Muscle of leg (tissue), 11 donors: ENCODE results near the gene SEZ6. TPM values are rescaled to one million over a fixed set of nuclear protein-coding genes. Genes with fewer than 3 reads are reported as not detected.

Source experiments
- DNase-seq: peaks from one replicate; pipeline ENCODE4 v3.0.0; 2013
- H3K27ac ChIP-seq: one replicate; pipeline ENCODE4 v1.5.1; 2013; ENCODE audit warnings: mild to moderate bottlenecking, low read length, control low read depth
- H3K27me3 ChIP-seq: one replicate; pipeline ENCODE4 v1.6.1; 2013; ENCODE audit warnings: low read length; ENCODE audit not compliant: control insufficient read depth, insufficient read depth
- H3K36me3 ChIP-seq: one replicate; pipeline ENCODE4 v1.6.1; 2013; ENCODE audit warnings: low read length; ENCODE audit not compliant: control insufficient read depth, insufficient read depth
- H3K4me1 ChIP-seq: one replicate; pipeline ENCODE4 v1.6.1; 2013; ENCODE audit warnings: low read length; ENCODE audit not compliant: control insufficient read depth, insufficient read depth
- H3K4me3 ChIP-seq: one replicate; pipeline ENCODE4 v1.5.1; 2013; ENCODE audit warnings: low read length, control low read depth
- H3K9me3 ChIP-seq: replicated peaks from 2 replicates; pipeline ENCODE4 v1.6.1; 2013; ENCODE audit warnings: low read depth, low read length; ENCODE audit not compliant: control insufficient read depth
- WGBS: methylation state at CpG from one replicate; pipeline ENCODE4 v1.1.5; 2013; ENCODE audit warnings: missing lambda C conversion rate; ENCODE audit not compliant: insufficient coverage; 5-methylcytosine and 5-hydroxymethylcytosine counted together
- polyA plus RNA-seq, 8 donors: library from polyadenylated mRNA; unstranded; fragments of 120-200 nt; gene quantifications; one replicate each; pipeline versions ENCODE4 v1.2.1 to v1.2.3, GENCODE V29; 2013; ENCODE audit warnings: inconsistent platforms in 1 of 8, low replicate concordance in 1 of 8; ENCODE audit not compliant: insufficient read length in 8 of 8, insufficient read depth in 1 of 8
- total RNA-seq: library from RNA; stranded (reverse); fragments of 120-200 nt; gene quantifications from one replicate; pipeline ENCODE4 v1.2.4, GENCODE V29; 2013

SEZ6 gene
- total and polyA plus RNA-seq, 9 donors = 0.04 to 0.44 (median 0.27) TPM

GRCh38 chr17:28948342-28948741 lies 57.5 kb downstream of the SEZ6 start:
- Histone ChIP-seq H3K27me3 (no peaks in the 10 kb centered on the region), H3K36me3 (peaks cover under 1% of the 10 kb centered on the region), H3K4me3 (peak overlapping the region; percentile 88), H3K4me1 (peaks cover 8% of the 10 kb centered on the region), H3K9me3 (no peaks in the 10 kb centered on the region), H3K27ac (peak overlapping the region; percentile 93)
- DNase-seq = no peak
- no CpG with 5 or more reads among the region's 4 CpGs for WGBS

GRCh38 chr17:28947639-28948038 lies 58.2 kb downstream of the SEZ6 start:
- no peaks in the 10 kb centered on the region for H3K9me3 ChIP-seq
- peaks cover 3% of the 10 kb centered on the region for H3K36me3 ChIP-seq
- no CpG with 5 or more reads among the region's 3 CpGs for WGBS
- H3K4me1 ChIP-seq = peaks cover 5% of the 10 kb centered on the region
- no peak overlapping the region for H3K4me3 ChIP-seq
- no peak overlapping the region for H3K27ac ChIP-seq
- no peak for DNase-seq
- H3K27me3 ChIP-seq = no peaks in the 10 kb centered on the region

GRCh38 chr17:28946239-28946638 lies 59.6 kb downstream of the SEZ6 start:
- DNase-seq = no peak
- no CpG with 5 or more reads among the region's 4 CpGs for WGBS
- Histone ChIP-seq H3K27ac (no peak overlapping the region), H3K4me1 (peaks cover 3% of the 10 kb centered on the region), H3K36me3 (peaks cover 6% of the 10 kb centered on the region), H3K9me3 (no peaks in the 10 kb centered on the region), H3K4me3 (no peak overlapping the region), H3K27me3 (no peaks in the 10 kb centered on the region)

- Histone ChIP-seq H3K27ac (no peak overlapping the region), H3K4me3 (no peak overlapping the region), H3K27me3 (no peaks in the 10 kb centered on the region), H3K9me3 (no peaks in the 10 kb centered on the region), H3K4me1 (peaks cover 6% of the 10 kb centered on the region), H3K36me3 (peaks cover 6% of the 10 kb centered on the region)
- DNase-seq = peak; percentile 16
- 43% methylated on average over 5 of the region's 8 CpGs for WGBS
These were observed 60.7 kb downstream of the SEZ6 start for GRCh38 chr17:28944862-28945741.

- WGBS = no CpG with 5 or more reads among the region's 4 CpGs
- Histone ChIP-seq H3K27ac (no peak overlapping the region), H3K9me3 (no peaks in the 10 kb centered on the region), H3K27me3 (no peaks in the 10 kb centered on the region), H3K4me3 (no peak overlapping the region), H3K4me1 (peaks cover 6% of the 10 kb centered on the region), H3K36me3 (peaks cover 6% of the 10 kb centered on the region)
- DNase-seq = no peak
These were observed 61.5 kb downstream of the SEZ6 start for GRCh38 chr17:28944343-28944742.

- H3K36me3 ChIP-seq = peaks cover 6% of the 10 kb centered on the region
- H3K9me3 ChIP-seq = no peaks in the 10 kb centered on the region
- H3K27me3 ChIP-seq = no peaks in the 10 kb centered on the region
- H3K4me3 ChIP-seq = no peak overlapping the region
- DNase-seq = no peak
- H3K27ac ChIP-seq = no peak overlapping the region
- 80% methylated on average over 1 of the region's 2 CpGs for WGBS
- H3K4me1 ChIP-seq = peaks cover 6% of the 10 kb centered on the region
These were observed 62.9 kb downstream of the SEZ6 start for GRCh38 chr17:28942925-28943324.

- Histone ChIP-seq H3K27ac (no peak overlapping the region), H3K36me3 (peaks cover 6% of the 10 kb centered on the region), H3K4me1 (peaks cover 9% of the 10 kb centered on the region), H3K27me3 (no peaks in the 10 kb centered on the region), H3K4me3 (no peak overlapping the region), H3K9me3 (no peaks in the 10 kb centered on the region)
- WGBS = no CpG with 5 or more reads among the region's 1 CpG
- no peak for DNase-seq
These were observed 64.6 kb downstream of the SEZ6 start for GRCh38 chr17:28941251-28941650.

GRCh38 chr17:28940675-28941074 lies 65.2 kb downstream of the SEZ6 start:
- no peak for DNase-seq
- H3K4me3 ChIP-seq = no peak overlapping the region
- 74% methylated on average over 3 of the region's 3 CpGs for WGBS

GRCh38 chr17:28940142-28940541 lies 65.7 kb downstream of the SEZ6 start:
- 80% methylated on average over 2 of the region's 3 CpGs for WGBS
- Histone ChIP-seq H3K27me3 (no peaks in the 10 kb centered on the region), H3K27ac (no peak overlapping the region), H3K9me3 (no peaks in the 10 kb centered on the region), H3K36me3 (peaks cover 6% of the 10 kb centered on the region), H3K4me1 (peaks cover 8% of the 10 kb centered on the region), H3K4me3 (no peak overlapping the region)
- no peak for DNase-seq

More at GRCh38 chr17:28940675-28941074, 65.2 kb downstream of the SEZ6 start:
- Histone ChIP-seq H3K27me3 (no peaks in the 10 kb centered on the region), H3K27ac (no peak overlapping the region), H3K36me3 (peaks cover 6% of the 10 kb centered on the region), H3K9me3 (no peaks in the 10 kb centered on the region), H3K4me1 (peaks cover 9% of the 10 kb centered on the region)

GRCh38 chr17:28938552-28938951 lies 67.3 kb downstream of the SEZ6 start:
- no peaks in the 10 kb centered on the region for H3K9me3 ChIP-seq
- DNase-seq = no peak
- H3K4me3 ChIP-seq = no peak overlapping the region
- peaks cover 6% of the 10 kb centered on the region for H3K36me3 ChIP-seq
- H3K4me1 ChIP-seq = peaks cover 8% of the 10 kb centered on the region
- no peak overlapping the region for H3K27ac ChIP-seq
- no peaks in the 10 kb centered on the region for H3K27me3 ChIP-seq
